NK-92 treated with Interleukin-12 subunit alpha and Interleukin-12 subunit beta, amount 100 ng/mL, for 24 hours (cell line): ENCODE results near the gene GLP1R.
A peak's percentile ranks its signal among the peaks of the same experiment; 100 is the strongest.
"Not testable (repeated sequence)": the region's sequence is repeated elsewhere in the genome, so short reads cannot be mapped to it uniquely, and the experiment has no call there.

ENCODE experiments used
- DNase-seq: peaks from one replicate; lab custom pipeline; 2025; lab: John Stamatoyannopoulos, UW

The GLP1R gene

GRCh38 chr6:39128106-39128505 is 79.5 kb downstream of the GLP1R start:
- no peak for DNase-seq

DNA sequence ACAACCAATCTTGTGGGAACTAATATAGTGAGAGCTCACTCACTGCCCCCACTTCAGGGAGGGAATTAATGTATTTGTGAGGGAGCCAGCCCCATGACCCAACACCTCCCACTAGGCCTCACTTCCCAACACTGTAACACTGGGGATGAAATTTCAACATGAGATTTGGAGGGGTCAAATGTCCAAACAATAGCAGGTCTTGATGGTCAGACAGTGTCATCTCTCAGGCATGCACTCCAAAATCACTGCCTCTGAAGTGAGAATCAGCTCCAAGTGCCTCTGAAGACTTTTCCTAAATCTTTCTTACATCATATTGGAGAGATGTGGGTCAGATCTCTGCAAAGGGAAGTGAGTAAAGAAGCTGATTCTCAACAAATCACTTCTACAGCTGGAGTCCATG is 80.3 kb downstream of the GLP1R start:
- DNase-seq: no peak

DNA sequence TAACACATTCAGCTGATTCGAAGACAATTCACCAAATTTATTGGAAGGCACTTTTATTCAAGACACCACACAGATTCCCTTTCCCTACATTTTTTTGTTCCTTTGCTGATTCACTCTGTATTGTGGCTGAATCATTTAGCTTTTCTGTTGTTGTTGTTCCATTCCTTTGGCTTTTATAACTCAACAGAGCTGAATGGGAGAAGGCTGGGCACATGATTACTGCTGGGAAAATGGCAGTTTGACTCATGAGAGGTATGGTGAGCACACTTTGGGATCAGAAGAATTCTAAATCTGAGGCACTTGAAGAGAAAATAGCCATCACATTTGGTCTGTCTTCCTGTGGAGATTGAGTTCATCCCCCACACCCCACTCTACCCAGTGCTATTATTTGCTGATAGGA is 82.1 kb downstream of the GLP1R start:
- no peak for DNase-seq

GRCh38 chr6:39134761-39135160 is 86.2 kb downstream of the GLP1R start:
- not testable (repeated sequence) for DNase-seq

- DNase-seq: not testable (repeated sequence)
These were observed 87.6 kb downstream of the GLP1R start for GRCh38 chr6:39136207-39136606.

DNA sequence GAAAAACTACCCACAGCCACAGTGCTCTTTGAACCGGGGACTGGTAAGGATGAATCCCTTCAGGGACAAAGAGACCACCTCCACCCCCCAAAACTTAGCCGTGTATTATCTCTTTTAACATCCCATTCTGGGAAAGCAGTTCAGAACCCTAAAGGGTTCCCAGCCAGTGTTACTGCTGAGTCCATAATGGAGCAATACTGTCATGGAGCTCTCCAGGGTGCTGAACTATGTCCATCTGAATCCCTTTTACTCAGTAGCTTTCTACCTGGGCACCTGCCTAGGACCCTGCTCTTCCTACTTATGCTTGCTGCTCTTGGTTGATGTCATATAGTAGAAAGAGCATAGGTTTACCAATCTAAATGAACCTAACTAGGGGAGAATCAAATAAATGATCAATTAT is 88.7 kb downstream of the GLP1R start:
- DNase-seq: peak; percentile 9
